Measurements from ENCODE around the gene PTEN.

GRCh38 chr10:88006261-88006660, 142.8 kb downstream of the PTEN start:
- TF ChIP-seq YY1 (IDR thresholded peaks at IDR 0.05; ENCODE audit: insufficient read depth, insufficient read length) (no peak), ZNF274 (IDR thresholded peaks at IDR 0.05; ENCODE audit: low read depth, low read length) (no peak)
